ENCODE results near the gene TIPARP.
"Not testable (repeated sequence)": the region's sequence is repeated elsewhere in the genome, so short reads cannot be mapped to it uniquely, and the experiment has no call there.

The TIPARP gene

GRCh38 chr3:156716105-156716862, 41.9 kb downstream of the TIPARP start:
- no peak for DNase-seq

- no peak for DNase-seq
Observed at GRCh38 chr3:156718622-156719306, 44.4 kb downstream of the TIPARP start.

- no peak for DNase-seq
Observed at GRCh38 chr3:156720826-156721225, 46.4 kb downstream of the TIPARP start.

GRCh38 chr3:156721687-156722618, 47.6 kb downstream of the TIPARP start:
- no peak for DNase-seq

GRCh38 chr3:156723182-156723619, 48.8 kb downstream of the TIPARP start:
- DNase-seq, result no peak

GRCh38 chr3:156725682-156726081, 51.3 kb downstream of the TIPARP start:
- no peak for DNase-seq

- no peak for DNase-seq
Observed at GRCh38 chr3:156726456-156726855, 52.1 kb downstream of the TIPARP start.

GRCh38 chr3:156727519-156728205, 53.3 kb downstream of the TIPARP start:
- no peak for DNase-seq

GRCh38 chr3:156728267-156728985, 54.0 kb downstream of the TIPARP start:
- DNase-seq, result no peak

- no peak for DNase-seq
Observed at GRCh38 chr3:156729460-156730179, 55.2 kb downstream of the TIPARP start.

- DNase-seq, result no peak
Observed at GRCh38 chr3:156731813-156732212, 57.4 kb downstream of the TIPARP start.

GRCh38 chr3:156732261-156732660, 57.9 kb downstream of the TIPARP start:
- no peak for DNase-seq

GRCh38 chr3:156732715-156733421, 58.5 kb downstream of the TIPARP start:
- DNase-seq, result no peak

- DNase-seq, result not testable (repeated sequence)
Observed at GRCh38 chr3:156734661-156735060, 60.3 kb downstream of the TIPARP start.

- no peak for DNase-seq
Observed at GRCh38 chr3:156735471-156735870, 61.1 kb downstream of the TIPARP start.

GRCh38 chr3:156737049-156737448, 62.7 kb downstream of the TIPARP start:
- not testable (repeated sequence) for DNase-seq

- no peak for DNase-seq
Observed at GRCh38 chr3:156738251-156738650, 63.9 kb downstream of the TIPARP start.

- no peak for DNase-seq
Observed at GRCh38 chr3:156739976-156740375, 65.6 kb downstream of the TIPARP start.

GRCh38 chr3:156740581-156740980, 66.2 kb downstream of the TIPARP start:
- not testable (repeated sequence) for DNase-seq

- DNase-seq, result no peak
Observed at GRCh38 chr3:156741935-156742334, 67.5 kb downstream of the TIPARP start.

- no peak for DNase-seq
Observed at GRCh38 chr3:156742401-156742800, 68.0 kb downstream of the TIPARP start.

Data from CD4-positive, alpha-beta T cell treated with Interferon alpha-2 for 1 hour (primary cell).